IMR-90 (cell line): ENCODE data around the gene FAM209B. TPM values are rescaled to one million over a fixed set of nuclear protein-coding genes. Genes with fewer than 3 reads are reported as not detected.

Experiments used
- ATAC-seq: fragments of 200-7000 bp; cut with Tn5 transposase; 2 replicates; pipeline ENCODE4 v1.9.1; 2020; ENCODE audit warnings: low read depth, mild to moderate bottlenecking, moderate library complexity
- BruUV-seq: library from RNA; stranded (reverse); fragments of 400-500 nt; replicated peaks from 2 replicates; lab custom pipeline; 2021; lab: Mats Ljungman, UMichigan
- CTCF ChIA-PET: fragments of 300-600 bp; formaldehyde crosslinking; extraction: SDS; loops from one replicate; lab custom pipeline; 2021; ENCODE audit warnings: antibody characterized with exemption; lab: Yijun Ruan, JAX
- POLR2A ChIA-PET: fragments of 300-600 bp; sonication (Branson Sonifier 250); formaldehyde crosslinking; loops from one replicate; lab custom pipeline; 2022; ENCODE audit warnings: antibody characterized with exemption; ENCODE audit not compliant: unreplicated experiment; lab: Charles Lee
- DNase-seq: peaks from one replicate; pipeline ENCODE4 v3.0.0; 2013
- H2AFZ ChIP-seq: replicated peaks from 2 replicates; pipeline ENCODE3; 2013; ENCODE audit warnings: low read length, mild to moderate bottlenecking; ENCODE audit not compliant: poor library complexity
- H2AK5ac ChIP-seq: 2 replicates; pipeline ENCODE4 v1.6.1; 2013; ENCODE audit warnings: low read depth, low read length, inconsistent platforms
- H2AK9ac ChIP-seq: replicated peaks from 2 replicates; pipeline ENCODE3; 2013; ENCODE audit warnings: mild to moderate bottlenecking, low read depth, low read length, moderate library complexity; ENCODE audit not compliant: poor library complexity
- H2BK120ac ChIP-seq: 2 replicates; pipeline ENCODE4 v1.6.1; 2013; ENCODE audit warnings: low read depth, low read length, inconsistent platforms
- H2BK15ac ChIP-seq: 3 replicates; pipeline ENCODE4 v1.6.1; 2013; ENCODE audit warnings: low read depth, low read length, inconsistent platforms
- H2BK20ac ChIP-seq: 2 replicates; pipeline ENCODE4 v1.6.1; 2013; ENCODE audit warnings: low read depth, mild to moderate bottlenecking, inconsistent platforms, low read length, moderate library complexity
- H2BK5ac ChIP-seq: 2 replicates; pipeline ENCODE4 v1.6.1; 2013; ENCODE audit warnings: mild to moderate bottlenecking, low read depth, low read length, inconsistent platforms; ENCODE audit not compliant: poor library complexity, severe bottlenecking
- H3K14ac ChIP-seq: replicated peaks from 2 replicates; pipeline ENCODE4 v1.6.1; 2013; ENCODE audit warnings: low read depth, low read length, inconsistent platforms
- H3K18ac ChIP-seq: 2 replicates; pipeline ENCODE4 v1.6.1; 2013; ENCODE audit warnings: low read depth, low read length, control low read depth
- H3K23ac ChIP-seq: 2 replicates; pipeline ENCODE4 v1.6.1; 2013; ENCODE audit warnings: low read depth, low read length, inconsistent platforms
- H3K27ac ChIP-seq: 2 replicates; pipeline ENCODE4 v1.5.1; 2013; ENCODE audit warnings: mild to moderate bottlenecking, control low read depth, low read length; ENCODE audit not compliant: insufficient read depth
- H3K27me3 ChIP-seq: 2 replicates; pipeline ENCODE4 v1.6.1; 2013; ENCODE audit warnings: low read length; ENCODE audit not compliant: control insufficient read depth, insufficient read depth
- H3K36me3 ChIP-seq: 2 replicates; pipeline ENCODE4 v1.6.1; 2013; ENCODE audit warnings: low read length, mixed read lengths; ENCODE audit not compliant: control insufficient read depth, insufficient read depth
- H3K4ac ChIP-seq: 2 replicates; pipeline ENCODE4 v1.6.1; 2013; ENCODE audit warnings: low read depth, low read length, inconsistent platforms
- H3K4me1 ChIP-seq: 2 replicates; pipeline ENCODE4 v1.6.1; 2013; ENCODE audit warnings: low read length, mixed read lengths; ENCODE audit not compliant: control insufficient read depth, insufficient read depth
- H3K4me2 ChIP-seq: 2 replicates; pipeline ENCODE4 v1.6.1; 2013; ENCODE audit warnings: low read depth, mild to moderate bottlenecking, control low read depth, low read length, moderate library complexity
- H3K4me3 ChIP-seq: 2 replicates; pipeline ENCODE4 v1.5.1; 2013; ENCODE audit warnings: low read depth, mild to moderate bottlenecking, control low read depth, low read length, moderate library complexity; ENCODE audit not compliant: insufficient read depth
- H3K56ac ChIP-seq: 2 replicates; pipeline ENCODE4 v1.6.1; 2013; ENCODE audit warnings: low read length, inconsistent platforms; ENCODE audit not compliant: insufficient read depth; ENCODE audit errors: extremely low read depth
- H3K79me1 ChIP-seq, 2 experiments: 2 replicates each; pipeline ENCODE4 v1.6.1; 2013; ENCODE audit warnings: low read length in 2 of 2, inconsistent platforms in 1 of 2, low read depth in 1 of 2
- H3K9ac ChIP-seq: 2 replicates; pipeline ENCODE4 v1.6.1; 2013; ENCODE audit warnings: low read depth, low read length, control low read depth
- H3K9me1 ChIP-seq: 2 replicates; pipeline ENCODE4 v1.6.1; 2013; ENCODE audit warnings: low read length, inconsistent platforms; ENCODE audit not compliant: insufficient read depth
- H3K9me3 ChIP-seq: 2 replicates; pipeline ENCODE4 v1.6.1; 2013; ENCODE audit warnings: low read length; ENCODE audit not compliant: control insufficient read depth, insufficient read depth
- H4K20me1 ChIP-seq: 2 replicates; pipeline ENCODE4 v1.6.1; 2013; ENCODE audit warnings: low read length, inconsistent platforms; ENCODE audit not compliant: insufficient read depth
- H4K5ac ChIP-seq: 2 replicates; pipeline ENCODE4 v1.6.1; 2013; ENCODE audit warnings: mild to moderate bottlenecking, low read depth, low read length, control low read depth
- H4K8ac ChIP-seq, 2 experiments: 2 replicates each; pipeline ENCODE4 v1.6.1; 2013; ENCODE audit warnings: low read depth in 2 of 2, low read length in 2 of 2, control low read depth in 1 of 2, inconsistent platforms in 1 of 2
- H4K91ac ChIP-seq: 2 replicates; pipeline ENCODE4 v1.6.1; 2013; ENCODE audit warnings: low read depth, low read length, inconsistent platforms; ENCODE audit not compliant: insufficient read depth
- BHLHE40 ChIP-seq: fragments of 150-350 bp; IDR thresholded peaks from 2 replicates; pipeline ENCODE4 v1.6.1; 2016; ENCODE audit warnings: mild to moderate bottlenecking, low read depth, low read length
- CEBPB ChIP-seq: IDR thresholded peaks from 2 replicates; pipeline ENCODE4 v1.6.1; 2012; ENCODE audit warnings: low read depth, low read length, improper control_type of control experiment
- CHD1 ChIP-seq: IDR thresholded peaks from 2 replicates; pipeline ENCODE4 v1.6.1; 2012; ENCODE audit warnings: low read depth, low read length, improper control_type of control experiment
- FOS ChIP-seq: fragments of 150-350 bp; IDR thresholded peaks from 2 replicates; pipeline ENCODE4 v1.6.1; 2016; ENCODE audit warnings: low read depth, low read length
- MAFK ChIP-seq: IDR thresholded peaks from 2 replicates; pipeline ENCODE4 v1.6.1; 2012; ENCODE audit warnings: low read depth, low read length, improper control_type of control experiment
- MAZ ChIP-seq: IDR thresholded peaks from 2 replicates; pipeline ENCODE4 v1.6.1; 2012; ENCODE audit warnings: low read depth, mild to moderate bottlenecking, low read length, improper control_type of control experiment, moderate library complexity, borderline replicate concordance
- MXI1 ChIP-seq: IDR thresholded peaks from 2 replicates; pipeline ENCODE4 v1.6.1; 2012; ENCODE audit warnings: low read depth, mild to moderate bottlenecking, low read length, moderate library complexity, borderline replicate concordance
- NFE2L2 ChIP-seq: fragments of 150-350 bp; IDR thresholded peaks from 2 replicates; pipeline ENCODE4 v1.6.1; 2016; ENCODE audit warnings: low read depth, mild to moderate bottlenecking, low read length
- POLR2A ChIP-seq: IDR thresholded peaks from 2 replicates; pipeline ENCODE4 v1.6.1; 2012; ENCODE audit warnings: mild to moderate bottlenecking, low read depth, low read length
- RAD21 ChIP-seq: IDR thresholded peaks from 2 replicates; pipeline ENCODE4 v1.6.1; 2012; ENCODE audit warnings: low read length, improper control_type of control experiment
- RCOR1 ChIP-seq: IDR thresholded peaks from 2 replicates; pipeline ENCODE4 v1.6.1; 2012; ENCODE audit warnings: mild to moderate bottlenecking, low read length, improper control_type of control experiment; ENCODE audit not compliant: insufficient replicate concordance
- RFX5 ChIP-seq: IDR thresholded peaks from 2 replicates; pipeline ENCODE4 v1.8.0; 2012; ENCODE audit warnings: low read depth, mild to moderate bottlenecking, low read length, moderate library complexity
- SMC3 ChIP-seq: fragments of 150-350 bp; IDR thresholded peaks from 2 replicates; pipeline ENCODE4 v1.6.1; 2016; ENCODE audit warnings: low read depth, mild to moderate bottlenecking, antibody characterized with exemption, low read length, moderate library complexity
- WGBS, 2 experiments: methylation state at CpG; one replicate each; pipeline versions ENCODE4 v1.1.5 to v1.1.7; 2013; ENCODE audit warnings: missing lambda C conversion rate in 2 of 2; ENCODE audit not compliant: insufficient read length in 1 of 2; ENCODE audit errors: extremely low coverage in 2 of 2; 5-methylcytosine and 5-hydroxymethylcytosine counted together
- dilution Hi-C: fragments of 300-500 bp; cut with HindIII; formaldehyde crosslinking; loops from one replicate; pipeline ENCODE4 v1.14.3; 2018; ENCODE audit warnings: low sequenced_read_pairs; ENCODE audit not compliant: unreplicated experiment
- in situ Hi-C: fragments of 300-500 bp; cut with MboI; formaldehyde crosslinking; loops from 3 replicates; pipeline ENCODE4 v1.14.3; 2019; ENCODE audit warnings: low sequenced_read_pairs, inconsistent platforms, mixed read lengths
- intact Hi-C: fragments of 100-400 bp; cut with micrococcal nuclease; formaldehyde crosslinking; loops from 2 replicates; pipeline ENCODE4 v1.10.0; 2022
- polyA plus RNA-seq, 3 experiments: library from polyadenylated mRNA; depleted of rRNA; stranded (reverse); fragments of >200 nt; gene quantifications; 2 replicates each; pipeline ENCODE4 v1.2.3, GENCODE V29; 2012; ENCODE audit warnings: low replicate concordance in 1 of 3
- total RNA-seq: library from RNA; depleted of rRNA; stranded (reverse); fragments of >200 nt; gene quantifications from 2 replicates; pipeline ENCODE4 v1.2.3, GENCODE V29; 2012
- TF ChIP-seq, protein P1 (sequence below): fragments of 150-350 bp; IDR thresholded peaks from 2 replicates; pipeline ENCODE4 v1.6.1; 2017; ENCODE audit warnings: mild to moderate bottlenecking, antibody characterized with exemption, low read length, low read depth
- TF ChIP-seq, protein P2 (sequence below): conservative IDR thresholded peaks from 2 replicates; pipeline ENCODE4 v1.5.1; 2012; ENCODE audit warnings: mild to moderate bottlenecking, low read depth, low read length, improper control_type of control experiment
- TF ChIP-seq, protein P3 (sequence below): fragments of 150-350 bp; IDR thresholded peaks from 2 replicates; pipeline ENCODE4 v1.6.1; 2016; ENCODE audit warnings: low read depth, mild to moderate bottlenecking, low read length, moderate library complexity, borderline replicate concordance

Gene FAM209B
- total and polyA plus RNA-seq, 2 of the 4 experiments (the other 2 are of a cell fraction) = 0.24 TPM; not detected in 1

DNA sequence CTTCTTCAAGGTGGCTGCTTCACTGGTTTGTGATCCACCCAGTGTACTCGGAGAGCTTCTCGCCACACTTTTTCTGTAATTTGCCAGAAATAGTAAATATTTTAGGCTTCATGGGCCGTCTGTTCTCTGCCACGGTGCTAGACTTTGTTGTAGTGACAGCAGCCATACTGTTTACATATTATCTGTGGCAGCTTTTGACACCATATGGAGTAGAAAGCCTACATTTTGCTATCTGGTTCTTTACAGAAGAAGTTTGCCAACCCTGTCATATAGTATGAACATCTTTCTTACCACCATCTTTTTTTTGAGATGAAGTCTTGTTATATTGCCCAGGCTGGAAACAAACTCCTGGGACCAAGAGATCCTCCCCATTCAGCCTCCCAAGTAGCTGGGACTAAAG, 32.5 kb downstream of the FAM209B start:
- H3K4me3 ChIP-seq = no peak overlapping the region
- no peaks in the 10 kb centered on the region for H4K20me1 ChIP-seq
- H2AK9ac ChIP-seq = no peak overlapping the region
- WGBS, 2 experiments = 80% methylated on average over 2 of the region's 4 CpGs; no CpG with 5 or more reads in 1 of the 2 experiments
- H3K4me2 ChIP-seq = no peak overlapping the region
- ChIA-PET POLR2A (no interaction called here), CTCF (no interaction called here)
- H3K36me3 ChIP-seq = no peaks in the 10 kb centered on the region
- no peaks in the 10 kb centered on the region for H3K9me3 ChIP-seq
- no peak overlapping the region for H2BK120ac ChIP-seq
- TF ChIP-seq POLR2A (no peak), RFX5 (no peak), FOS (no peak), NFE2L2 (no peak), CEBPB (no peak), MAZ (no peak), MAFK (no peak), BHLHE40 (no peak), MXI1 (no peak), CHD1 (no peak), RAD21 (no peak), SMC3 (no peak), RCOR1 (no peak)
- TF ChIP-seq, protein P1, sequence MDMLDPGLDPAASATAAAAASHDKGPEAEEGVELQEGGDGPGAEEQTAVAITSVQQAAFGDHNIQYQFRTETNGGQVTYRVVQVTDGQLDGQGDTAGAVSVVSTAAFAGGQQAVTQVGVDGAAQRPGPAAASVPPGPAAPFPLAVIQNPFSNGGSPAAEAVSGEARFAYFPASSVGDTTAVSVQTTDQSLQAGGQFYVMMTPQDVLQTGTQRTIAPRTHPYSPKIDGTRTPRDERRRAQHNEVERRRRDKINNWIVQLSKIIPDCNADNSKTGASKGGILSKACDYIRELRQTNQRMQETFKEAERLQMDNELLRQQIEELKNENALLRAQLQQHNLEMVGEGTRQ = no peak
- TF ChIP-seq, protein P2, sequence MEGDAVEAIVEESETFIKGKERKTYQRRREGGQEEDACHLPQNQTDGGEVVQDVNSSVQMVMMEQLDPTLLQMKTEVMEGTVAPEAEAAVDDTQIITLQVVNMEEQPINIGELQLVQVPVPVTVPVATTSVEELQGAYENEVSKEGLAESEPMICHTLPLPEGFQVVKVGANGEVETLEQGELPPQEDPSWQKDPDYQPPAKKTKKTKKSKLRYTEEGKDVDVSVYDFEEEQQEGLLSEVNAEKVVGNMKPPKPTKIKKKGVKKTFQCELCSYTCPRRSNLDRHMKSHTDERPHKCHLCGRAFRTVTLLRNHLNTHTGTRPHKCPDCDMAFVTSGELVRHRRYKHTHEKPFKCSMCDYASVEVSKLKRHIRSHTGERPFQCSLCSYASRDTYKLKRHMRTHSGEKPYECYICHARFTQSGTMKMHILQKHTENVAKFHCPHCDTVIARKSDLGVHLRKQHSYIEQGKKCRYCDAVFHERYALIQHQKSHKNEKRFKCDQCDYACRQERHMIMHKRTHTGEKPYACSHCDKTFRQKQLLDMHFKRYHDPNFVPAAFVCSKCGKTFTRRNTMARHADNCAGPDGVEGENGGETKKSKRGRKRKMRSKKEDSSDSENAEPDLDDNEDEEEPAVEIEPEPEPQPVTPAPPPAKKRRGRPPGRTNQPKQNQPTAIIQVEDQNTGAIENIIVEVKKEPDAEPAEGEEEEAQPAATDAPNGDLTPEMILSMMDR = no peak
- TF ChIP-seq, protein P3, sequence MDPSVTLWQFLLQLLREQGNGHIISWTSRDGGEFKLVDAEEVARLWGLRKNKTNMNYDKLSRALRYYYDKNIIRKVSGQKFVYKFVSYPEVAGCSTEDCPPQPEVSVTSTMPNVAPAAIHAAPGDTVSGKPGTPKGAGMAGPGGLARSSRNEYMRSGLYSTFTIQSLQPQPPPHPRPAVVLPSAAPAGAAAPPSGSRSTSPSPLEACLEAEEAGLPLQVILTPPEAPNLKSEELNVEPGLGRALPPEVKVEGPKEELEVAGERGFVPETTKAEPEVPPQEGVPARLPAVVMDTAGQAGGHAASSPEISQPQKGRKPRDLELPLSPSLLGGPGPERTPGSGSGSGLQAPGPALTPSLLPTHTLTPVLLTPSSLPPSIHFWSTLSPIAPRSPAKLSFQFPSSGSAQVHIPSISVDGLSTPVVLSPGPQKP = no peak
- DNase-seq (no peak), ATAC-seq (no peak)
- no peak overlapping the region for H2AK5ac ChIP-seq
- H2BK20ac ChIP-seq = no peak overlapping the region
- no peak overlapping the region for H3K18ac ChIP-seq
- no peak overlapping the region for H4K91ac ChIP-seq
- H4K8ac ChIP-seq = no peak overlapping the region
- H4K5ac ChIP-seq = no peak overlapping the region
- H3K4me1 ChIP-seq = no peaks in the 10 kb centered on the region
- no peak overlapping the region for H2BK15ac ChIP-seq
- no peak overlapping the region for H3K23ac ChIP-seq
- no peaks in the 10 kb centered on the region for H3K9me1 ChIP-seq
- dilution Hi-C loops (no loop called here), intact Hi-C loops (loop anchor here (5.0 kb wide), 1 partner anchor 927 kb away; no protein-coding TSS in a partner anchor), in situ Hi-C loops (no loop called here)
- no TSS peak for BruUV-seq
- no peaks in the 10 kb centered on the region for H3K79me1 ChIP-seq
- no peak overlapping the region for H3K27ac ChIP-seq
- H3K4ac ChIP-seq = no peak overlapping the region
- H3K14ac ChIP-seq = no peak overlapping the region
- H2AFZ ChIP-seq = no peak overlapping the region
- H3K27me3 ChIP-seq = peaks cover 4% of the 10 kb centered on the region
- no peak overlapping the region for H3K9ac ChIP-seq
- no peak overlapping the region for H2BK5ac ChIP-seq
- H3K56ac ChIP-seq = no peak overlapping the region
